GM23338 (cell line): ENCODE results near the gene RNF150. TPM values are rescaled to one million over a fixed set of nuclear protein-coding genes. Genes with fewer than 3 reads are reported as not detected.

Source experiments
- polyA plus RNA-seq: library from polyadenylated mRNA; unstranded; fragments of >200 nt; fragmentation: Nextera tagmentation; extraction: Ambion mirVana; gene quantifications from 2 replicates; pipeline ENCODE4 v1.2.1, GENCODE V29; 2016
- total RNA-seq: library from RNA; depleted of rRNA; stranded (reverse); fragments of >200 nt; shearing (Covaris generic); gene quantifications from 2 replicates; pipeline ENCODE4 v1.2.3, GENCODE V29; 2014
- TF ChIP-seq, protein P1 (sequence below): fragments of 250-450 bp; sonication (Bioruptor Pico); IDR thresholded peaks from 2 replicates; pipeline ENCODE4 v1.5.0; 2020; ENCODE audit warnings: mild to moderate bottlenecking, moderate library complexity
- TF ChIP-seq, protein P2 (sequence below): IDR thresholded peaks from one replicate; pipeline ENCODE4 v1.6.1; 2018; ENCODE audit warnings: antibody characterized with exemption; ENCODE audit not compliant: unreplicated experiment
- TF ChIP-seq, protein P3 (sequence below), 2 experiments: fragments of 200-600 bp in 1 of 2; sonication (generic) in 1 of 2; conservative IDR thresholded peaks; 2 replicates each; pipeline versions ENCODE4 v1.5.1 to v1.6.1; 2016 to 2017; ENCODE audit warnings: antibody characterized with exemption in 2 of 2, low read depth in 2 of 2, mild to moderate bottlenecking in 2 of 2, moderate library complexity in 1 of 2

The RNF150 gene
- total and polyA plus RNA-seq, 2 experiments from 2014 or later: 1.3 to 6.1 TPM

DNA sequence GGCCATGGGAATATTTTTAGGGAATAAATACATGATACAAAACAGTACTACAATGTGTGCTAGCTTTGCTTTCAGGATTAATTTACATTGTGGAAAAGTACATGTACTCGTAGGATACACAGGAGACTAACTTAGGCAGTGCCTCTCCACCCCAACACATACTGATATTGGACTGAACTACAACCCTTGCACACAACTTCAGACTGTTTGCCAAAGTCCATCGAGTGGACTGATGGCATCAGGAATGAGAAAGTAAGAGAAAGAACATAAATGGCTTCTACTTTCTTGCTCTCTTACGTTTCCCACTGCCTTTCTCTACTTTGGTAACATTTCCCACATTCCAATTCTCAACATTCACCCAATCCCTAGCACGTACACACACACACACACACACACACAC is 130.1 kb downstream of the RNF150 start (continued):
- TF ChIP-seq, protein P1, sequence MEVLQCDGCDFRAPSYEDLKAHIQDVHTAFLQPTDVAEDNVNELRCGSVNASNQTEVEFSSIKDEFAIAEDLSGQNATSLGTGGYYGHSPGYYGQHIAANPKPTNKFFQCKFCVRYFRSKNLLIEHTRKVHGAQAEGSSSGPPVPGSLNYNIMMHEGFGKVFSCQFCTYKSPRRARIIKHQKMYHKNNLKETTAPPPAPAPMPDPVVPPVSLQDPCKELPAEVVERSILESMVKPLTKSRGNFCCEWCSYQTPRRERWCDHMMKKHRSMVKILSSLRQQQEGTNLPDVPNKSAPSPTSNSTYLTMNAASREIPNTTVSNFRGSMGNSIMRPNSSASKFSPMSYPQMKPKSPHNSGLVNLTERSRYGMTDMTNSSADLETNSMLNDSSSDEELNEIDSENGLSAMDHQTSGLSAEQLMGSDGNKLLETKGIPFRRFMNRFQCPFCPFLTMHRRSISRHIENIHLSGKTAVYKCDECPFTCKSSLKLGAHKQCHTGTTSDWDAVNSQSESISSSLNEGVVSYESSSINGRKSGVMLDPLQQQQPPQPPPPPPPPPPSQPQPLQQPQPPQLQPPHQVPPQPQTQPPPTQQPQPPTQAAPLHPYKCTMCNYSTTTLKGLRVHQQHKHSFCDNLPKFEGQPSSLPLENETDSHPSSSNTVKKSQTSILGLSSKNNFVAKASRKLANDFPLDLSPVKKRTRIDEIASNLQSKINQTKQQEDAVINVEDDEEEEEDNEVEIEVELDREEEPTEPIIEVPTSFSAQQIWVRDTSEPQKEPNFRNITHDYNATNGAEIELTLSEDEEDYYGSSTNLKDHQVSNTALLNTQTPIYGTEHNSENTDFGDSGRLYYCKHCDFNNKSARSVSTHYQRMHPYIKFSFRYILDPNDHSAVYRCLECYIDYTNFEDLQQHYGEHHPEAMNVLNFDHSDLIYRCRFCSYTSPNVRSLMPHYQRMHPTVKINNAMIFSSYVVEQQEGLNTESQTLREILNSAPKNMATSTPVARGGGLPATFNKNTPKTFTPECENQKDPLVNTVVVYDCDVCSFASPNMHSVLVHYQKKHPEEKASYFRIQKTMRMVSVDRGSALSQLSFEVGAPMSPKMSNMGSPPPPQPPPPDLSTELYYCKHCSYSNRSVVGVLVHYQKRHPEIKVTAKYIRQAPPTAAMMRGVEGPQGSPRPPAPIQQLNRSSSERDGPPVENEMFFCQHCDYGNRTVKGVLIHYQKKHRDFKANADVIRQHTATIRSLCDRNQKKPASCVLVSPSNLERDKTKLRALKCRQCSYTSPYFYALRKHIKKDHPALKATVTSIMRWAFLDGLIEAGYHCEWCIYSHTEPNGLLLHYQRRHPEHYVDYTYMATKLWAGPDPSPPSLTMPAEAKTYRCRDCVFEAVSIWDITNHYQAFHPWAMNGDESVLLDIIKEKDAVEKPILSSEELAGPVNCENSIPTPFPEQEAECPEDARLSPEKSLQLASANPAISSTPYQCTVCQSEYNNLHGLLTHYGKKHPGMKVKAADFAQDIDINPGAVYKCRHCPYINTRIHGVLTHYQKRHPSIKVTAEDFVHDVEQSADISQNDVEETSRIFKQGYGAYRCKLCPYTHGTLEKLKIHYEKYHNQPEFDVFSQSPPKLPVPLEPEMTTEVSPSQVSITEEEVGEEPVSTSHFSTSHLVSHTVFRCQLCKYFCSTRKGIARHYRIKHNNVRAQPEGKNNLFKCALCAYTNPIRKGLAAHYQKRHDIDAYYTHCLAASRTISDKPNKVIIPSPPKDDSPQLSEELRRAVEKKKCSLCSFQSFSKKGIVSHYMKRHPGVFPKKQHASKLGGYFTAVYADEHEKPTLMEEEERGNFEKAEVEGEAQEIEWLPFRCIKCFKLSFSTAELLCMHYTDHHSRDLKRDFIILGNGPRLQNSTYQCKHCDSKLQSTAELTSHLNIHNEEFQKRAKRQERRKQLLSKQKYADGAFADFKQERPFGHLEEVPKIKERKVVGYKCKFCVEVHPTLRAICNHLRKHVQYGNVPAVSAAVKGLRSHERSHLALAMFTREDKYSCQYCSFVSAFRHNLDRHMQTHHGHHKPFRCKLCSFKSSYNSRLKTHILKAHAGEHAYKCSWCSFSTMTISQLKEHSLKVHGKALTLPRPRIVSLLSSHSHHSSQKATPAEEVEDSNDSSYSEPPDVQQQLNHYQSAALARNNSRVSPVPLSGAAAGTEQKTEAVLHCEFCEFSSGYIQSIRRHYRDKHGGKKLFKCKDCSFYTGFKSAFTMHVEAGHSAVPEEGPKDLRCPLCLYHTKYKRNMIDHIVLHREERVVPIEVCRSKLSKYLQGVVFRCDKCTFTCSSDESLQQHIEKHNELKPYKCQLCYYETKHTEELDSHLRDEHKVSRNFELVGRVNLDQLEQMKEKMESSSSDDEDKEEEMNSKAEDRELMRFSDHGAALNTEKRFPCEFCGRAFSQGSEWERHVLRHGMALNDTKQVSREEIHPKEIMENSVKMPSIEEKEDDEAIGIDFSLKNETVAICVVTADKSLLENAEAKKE (CRISPR knock-in tag): no peak
- TF ChIP-seq, protein P2, sequence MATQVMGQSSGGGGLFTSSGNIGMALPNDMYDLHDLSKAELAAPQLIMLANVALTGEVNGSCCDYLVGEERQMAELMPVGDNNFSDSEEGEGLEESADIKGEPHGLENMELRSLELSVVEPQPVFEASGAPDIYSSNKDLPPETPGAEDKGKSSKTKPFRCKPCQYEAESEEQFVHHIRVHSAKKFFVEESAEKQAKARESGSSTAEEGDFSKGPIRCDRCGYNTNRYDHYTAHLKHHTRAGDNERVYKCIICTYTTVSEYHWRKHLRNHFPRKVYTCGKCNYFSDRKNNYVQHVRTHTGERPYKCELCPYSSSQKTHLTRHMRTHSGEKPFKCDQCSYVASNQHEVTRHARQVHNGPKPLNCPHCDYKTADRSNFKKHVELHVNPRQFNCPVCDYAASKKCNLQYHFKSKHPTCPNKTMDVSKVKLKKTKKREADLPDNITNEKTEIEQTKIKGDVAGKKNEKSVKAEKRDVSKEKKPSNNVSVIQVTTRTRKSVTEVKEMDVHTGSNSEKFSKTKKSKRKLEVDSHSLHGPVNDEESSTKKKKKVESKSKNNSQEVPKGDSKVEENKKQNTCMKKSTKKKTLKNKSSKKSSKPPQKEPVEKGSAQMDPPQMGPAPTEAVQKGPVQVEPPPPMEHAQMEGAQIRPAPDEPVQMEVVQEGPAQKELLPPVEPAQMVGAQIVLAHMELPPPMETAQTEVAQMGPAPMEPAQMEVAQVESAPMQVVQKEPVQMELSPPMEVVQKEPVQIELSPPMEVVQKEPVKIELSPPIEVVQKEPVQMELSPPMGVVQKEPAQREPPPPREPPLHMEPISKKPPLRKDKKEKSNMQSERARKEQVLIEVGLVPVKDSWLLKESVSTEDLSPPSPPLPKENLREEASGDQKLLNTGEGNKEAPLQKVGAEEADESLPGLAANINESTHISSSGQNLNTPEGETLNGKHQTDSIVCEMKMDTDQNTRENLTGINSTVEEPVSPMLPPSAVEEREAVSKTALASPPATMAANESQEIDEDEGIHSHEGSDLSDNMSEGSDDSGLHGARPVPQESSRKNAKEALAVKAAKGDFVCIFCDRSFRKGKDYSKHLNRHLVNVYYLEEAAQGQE: no peak
- TF ChIP-seq, protein P3, sequence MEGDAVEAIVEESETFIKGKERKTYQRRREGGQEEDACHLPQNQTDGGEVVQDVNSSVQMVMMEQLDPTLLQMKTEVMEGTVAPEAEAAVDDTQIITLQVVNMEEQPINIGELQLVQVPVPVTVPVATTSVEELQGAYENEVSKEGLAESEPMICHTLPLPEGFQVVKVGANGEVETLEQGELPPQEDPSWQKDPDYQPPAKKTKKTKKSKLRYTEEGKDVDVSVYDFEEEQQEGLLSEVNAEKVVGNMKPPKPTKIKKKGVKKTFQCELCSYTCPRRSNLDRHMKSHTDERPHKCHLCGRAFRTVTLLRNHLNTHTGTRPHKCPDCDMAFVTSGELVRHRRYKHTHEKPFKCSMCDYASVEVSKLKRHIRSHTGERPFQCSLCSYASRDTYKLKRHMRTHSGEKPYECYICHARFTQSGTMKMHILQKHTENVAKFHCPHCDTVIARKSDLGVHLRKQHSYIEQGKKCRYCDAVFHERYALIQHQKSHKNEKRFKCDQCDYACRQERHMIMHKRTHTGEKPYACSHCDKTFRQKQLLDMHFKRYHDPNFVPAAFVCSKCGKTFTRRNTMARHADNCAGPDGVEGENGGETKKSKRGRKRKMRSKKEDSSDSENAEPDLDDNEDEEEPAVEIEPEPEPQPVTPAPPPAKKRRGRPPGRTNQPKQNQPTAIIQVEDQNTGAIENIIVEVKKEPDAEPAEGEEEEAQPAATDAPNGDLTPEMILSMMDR (conservative IDR thresholded peaks at IDR 0.05; ENCODE audit: low read depth in 2 of 2): no peak
